PFSK-1 (cell line): Measurements from ENCODE around the gene NRDE2.

Experiments used
- POLR2AphosphoS5 ChIP-seq: IDR thresholded peaks from 2 replicates; pipeline ENCODE4 v1.6.1; 2012; ENCODE audit warnings: low read depth, mild to moderate bottlenecking, control low read depth, low read length, moderate library complexity
- REST ChIP-seq, 2 experiments: IDR thresholded peaks; 2 replicates each; pipeline versions ENCODE4 v1.6.1 to v1.8.0; 2011 to 2012; ENCODE audit warnings: low read depth in 2 of 2, low read length in 2 of 2, control low read depth in 1 of 2, inconsistent platforms in 1 of 2, mild to moderate bottlenecking in 1 of 2, moderate library complexity in 1 of 2; ENCODE audit not compliant: insufficient read depth in 1 of 2
- TAF1 ChIP-seq: IDR thresholded peaks from 2 replicates; pipeline ENCODE4 v1.6.1; 2012; ENCODE audit warnings: low read length, control low read depth, borderline replicate concordance; ENCODE audit not compliant: insufficient read depth

- TF ChIP-seq REST (IDR thresholded peaks at IDR 0.05; ENCODE audit: insufficient read depth in 1 of 2, low read depth in 2 of 2, low read length in 2 of 2) (no peak), TAF1 (no peak), POLR2AphosphoS5 (no peak)
These were observed 55.9 kb downstream of the NRDE2 start for GRCh38 chr14:90275820-90276219.
